K562 (cell line): ENCODE measurements around the gene DLGAP1. TPM values are rescaled to one million over a fixed set of nuclear protein-coding genes. Genes with fewer than 3 reads are reported as not detected.

ENCODE experiments used
- CBX3 ChIP-seq, 2 experiments: IDR thresholded peaks; 1 replicate in 1 of 2; 2 replicates in 1 of 2; pipeline ENCODE4 v1.6.1; 2012; ENCODE audit warnings: inconsistent platforms in 2 of 2, low read length in 2 of 2, borderline replicate concordance in 1 of 2, control low read depth in 1 of 2
- CBX5 ChIP-seq: IDR thresholded peaks from 2 replicates; pipeline ENCODE4 v1.6.1; 2014; ENCODE audit warnings: low read depth, borderline replicate concordance
- EP300 ChIP-seq: IDR thresholded peaks from 2 replicates; pipeline ENCODE4 v1.6.1; 2012; ENCODE audit warnings: low read length, improper control_type of control experiment
- FOXP1 ChIP-seq: sonication (generic); formaldehyde crosslinking; IDR thresholded peaks from 2 replicates; pipeline ENCODE4 v1.8.0; 2022; ENCODE audit warnings: mild to moderate bottlenecking, missing genetic modification reagents
- GABPB1 ChIP-seq: sonication (generic); formaldehyde crosslinking; IDR thresholded peaks from 2 replicates; pipeline ENCODE4 v1.8.0; 2022; ENCODE audit warnings: mild to moderate bottlenecking, missing genetic modification reagents
- HES1 ChIP-seq: fragments of 450-650 bp; IDR thresholded peaks from 2 replicates; pipeline ENCODE4 v1.6.1; 2016; ENCODE audit warnings: low read depth, mild to moderate bottlenecking, moderate library complexity
- HINFP ChIP-seq: fragments of 450-650 bp; conservative IDR thresholded peaks from 2 replicates; pipeline ENCODE4 v1.6.1; 2016; ENCODE audit warnings: missing genetic modification characterization, low read depth, mild to moderate bottlenecking, control low read depth, missing compliant biosample characterization
- HMGN3 ChIP-seq: IDR thresholded peaks from 2 replicates; pipeline ENCODE4 v1.6.1; 2011; ENCODE audit warnings: borderline replicate concordance, low read depth, mild to moderate bottlenecking, mixed read lengths, low read length; ENCODE audit not compliant: insufficient read length; ENCODE audit errors: extremely low read depth
- MAZ ChIP-seq, 2 experiments: fragments of 450-650 bp in 1 of 2; sonication (generic) in 1 of 2; formaldehyde crosslinking; IDR thresholded peaks in 1 of 2; conservative IDR thresholded peaks in 1 of 2; 2 replicates each; pipeline versions ENCODE4 v1.4.0 to v1.5.0; 2020; ENCODE audit warnings: mild to moderate bottlenecking in 1 of 2, missing genetic modification reagents in 1 of 2
- MTA1 ChIP-seq: fragments of 450-650 bp; IDR thresholded peaks from 2 replicates; pipeline ENCODE4 v1.6.1; 2017; ENCODE audit warnings: borderline replicate concordance
- NFRKB ChIP-seq: fragments of 450-650 bp; IDR thresholded peaks from 2 replicates; pipeline ENCODE4 v1.6.1; 2016; ENCODE audit warnings: low read depth
- PHF20 ChIP-seq: fragments of 450-650 bp; IDR thresholded peaks from 2 replicates; pipeline ENCODE4 v1.6.1; 2018; ENCODE audit not compliant: partially characterized antibody
- RCOR1 ChIP-seq, 2 experiments: IDR thresholded peaks; 2 replicates each; pipeline ENCODE4 v1.6.1; 2012; ENCODE audit warnings: low read depth in 2 of 2, low read length in 2 of 2, borderline replicate concordance in 1 of 2, improper control_type of control experiment in 1 of 2
- SMARCE1 ChIP-seq: fragments of 450-650 bp; IDR thresholded peaks from 2 replicates; pipeline ENCODE4 v1.7.1; 2016; ENCODE audit warnings: mild to moderate bottlenecking
- SREBF2 ChIP-seq: sonication (generic); formaldehyde crosslinking; IDR thresholded peaks from 2 replicates; pipeline ENCODE4 v1.4.0; 2020; ENCODE audit warnings: mild to moderate bottlenecking, missing genetic modification reagents
- ZBTB49 ChIP-seq: sonication (generic); formaldehyde crosslinking; IDR thresholded peaks from 2 replicates; pipeline ENCODE4 v1.8.0; 2022; ENCODE audit warnings: missing genetic modification reagents, mild to moderate bottlenecking, borderline replicate concordance
- ZNF778 ChIP-seq: fragments of 450-650 bp; formaldehyde crosslinking; IDR thresholded peaks from 2 replicates; pipeline ENCODE4 v1.4.0; 2020; ENCODE audit warnings: mild to moderate bottlenecking, moderate library complexity
- polyA plus RNA-seq, 8 experiments: library from polyadenylated mRNA; depleted of rRNA in 4 of 8; stranded (reverse) in 5 of 8; unstranded in 3 of 8; fragments of >200 nt; fragmentation: Nextera tagmentation in 2 of 8; fragmentation: Illumina TruSeq in 1 of 8; extraction: Ambion mirVana in 2 of 8; extraction: Trizol in 1 of 8; gene quantifications; 2 replicates each; pipeline versions ENCODE4 v1.2.1 to v1.2.3, GENCODE V29; 2011 to 2014; ENCODE audit warnings: inconsistent platforms in 1 of 8, missing spikeins in 1 of 8
- total RNA-seq, 7 experiments: library from RNA; depleted of rRNA in 6 of 7; stranded (reverse); fragments of >200 nt in 6 of 7; fragmentation: Illumina TruSeq in 2 of 7; extraction: Trizol in 2 of 7; gene quantifications; 2 replicates each; pipeline versions ENCODE4 v1.2.1 to v1.2.3, GENCODE V29; 2011 to 2021; ENCODE audit warnings: low replicate concordance in 1 of 7
- TF ChIP-seq, protein P1 (sequence below): sonication (generic); formaldehyde crosslinking; IDR thresholded peaks from 2 replicates; pipeline ENCODE4 v1.8.0; 2022; ENCODE audit warnings: mild to moderate bottlenecking, missing genetic modification reagents, borderline replicate concordance
- TF ChIP-seq, protein P2 (sequence below): fragments of 250-450 bp; sonication (Bioruptor Pico); IDR thresholded peaks from 2 replicates; pipeline ENCODE4 v1.5.0; 2021

The DLGAP1 gene
- total and polyA plus RNA-seq, 9 of the 15 experiments (the other 6 are each of a cell fraction or from before 2014, with no cell fraction given), result 0.04 to 0.22 (median 0.08) TPM

DNA sequence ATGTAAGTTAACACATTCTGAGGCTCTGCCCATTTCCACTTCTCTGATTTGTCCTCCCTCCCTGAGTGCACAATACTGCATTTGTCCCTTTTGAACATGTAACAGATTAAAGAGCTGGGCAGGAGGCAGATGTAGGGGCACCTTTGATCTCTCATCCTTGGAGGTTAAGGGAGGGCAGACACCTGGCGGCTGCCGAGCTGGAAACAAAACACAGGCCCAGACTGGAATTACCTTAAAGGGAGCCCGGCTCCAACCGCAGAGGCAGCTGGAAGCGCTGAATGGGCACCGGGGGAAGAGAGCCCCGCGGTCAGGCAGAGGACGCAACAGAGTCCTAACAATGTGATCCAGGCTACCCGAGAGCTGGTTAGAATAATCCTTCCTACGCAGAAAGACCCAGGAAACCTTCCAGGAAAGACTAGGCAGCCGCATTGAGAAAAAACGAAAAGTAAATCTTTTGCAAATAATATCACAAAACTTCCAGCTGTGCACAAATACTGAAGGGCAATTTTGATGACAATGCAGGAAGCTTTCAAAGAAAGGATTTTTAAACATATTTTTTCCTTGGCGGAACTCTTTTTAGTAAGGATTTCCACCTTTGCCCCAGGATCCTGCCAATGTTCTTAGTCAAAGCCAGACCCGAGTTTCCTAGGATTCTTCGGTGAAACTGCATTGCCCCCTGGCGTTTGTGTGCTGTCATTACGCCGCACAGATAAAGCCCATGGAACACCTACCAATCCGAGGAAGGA is 789.2 kb downstream of the DLGAP1 start (continued):
- TF ChIP-seq, protein P1, sequence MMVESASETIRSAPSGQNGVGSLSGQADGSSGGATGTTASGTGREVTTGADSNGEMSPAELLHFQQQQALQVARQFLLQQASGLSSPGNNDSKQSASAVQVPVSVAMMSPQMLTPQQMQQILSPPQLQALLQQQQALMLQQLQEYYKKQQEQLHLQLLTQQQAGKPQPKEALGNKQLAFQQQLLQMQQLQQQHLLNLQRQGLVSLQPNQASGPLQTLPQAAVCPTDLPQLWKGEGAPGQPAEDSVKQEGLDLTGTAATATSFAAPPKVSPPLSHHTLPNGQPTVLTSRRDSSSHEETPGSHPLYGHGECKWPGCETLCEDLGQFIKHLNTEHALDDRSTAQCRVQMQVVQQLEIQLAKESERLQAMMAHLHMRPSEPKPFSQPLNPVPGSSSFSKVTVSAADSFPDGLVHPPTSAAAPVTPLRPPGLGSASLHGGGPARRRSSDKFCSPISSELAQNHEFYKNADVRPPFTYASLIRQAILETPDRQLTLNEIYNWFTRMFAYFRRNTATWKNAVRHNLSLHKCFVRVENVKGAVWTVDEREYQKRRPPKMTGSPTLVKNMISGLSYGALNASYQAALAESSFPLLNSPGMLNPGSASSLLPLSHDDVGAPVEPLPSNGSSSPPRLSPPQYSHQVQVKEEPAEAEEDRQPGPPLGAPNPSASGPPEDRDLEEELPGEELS (CRISPR knock-in tag), result no peak
- TF ChIP-seq MTA1, result no peak; the same call in 1 of the 2 replicates
- TF ChIP-seq GABPB1 (CRISPR knock-in tag), result no peak; the same call in 1 of the 2 replicates
- TF ChIP-seq NFRKB, result peak; percentile 85
- TF ChIP-seq HMGN3, result no peak
- TF ChIP-seq PHF20, result no peak
- no peak for TF ChIP-seq HINFP (tag)
- no peak for TF ChIP-seq FOXP1
- TF ChIP-seq CBX3 (IDR thresholded peaks at IDR 0.05; ENCODE audit: borderline replicate concordance in 1 of 2, low read length in 2 of 2), result no peak; a peak in 1 of 3 replicates
- peak in 1 of 2 experiments; percentile 35; a peak in 1 of 4 replicates for TF ChIP-seq MAZ (CRISPR knock-in tag; conservative IDR thresholded peaks at IDR 0.05 in 1 of 2, IDR thresholded peaks at IDR 0.05 in 1 of 2)
- no peak for TF ChIP-seq ZBTB49 (CRISPR knock-in tag)
- no peak for TF ChIP-seq CBX5
- no peak for TF ChIP-seq HES1
- peak in 1 of 2 experiments; percentile 59; a peak in 2 of 4 replicates for TF ChIP-seq RCOR1 (IDR thresholded peaks at IDR 0.05; ENCODE audit: borderline replicate concordance in 1 of 2, low read depth in 2 of 2, low read length in 2 of 2)
- no peak for TF ChIP-seq ZNF778 (CRISPR knock-in tag)
- TF ChIP-seq, protein P2, sequence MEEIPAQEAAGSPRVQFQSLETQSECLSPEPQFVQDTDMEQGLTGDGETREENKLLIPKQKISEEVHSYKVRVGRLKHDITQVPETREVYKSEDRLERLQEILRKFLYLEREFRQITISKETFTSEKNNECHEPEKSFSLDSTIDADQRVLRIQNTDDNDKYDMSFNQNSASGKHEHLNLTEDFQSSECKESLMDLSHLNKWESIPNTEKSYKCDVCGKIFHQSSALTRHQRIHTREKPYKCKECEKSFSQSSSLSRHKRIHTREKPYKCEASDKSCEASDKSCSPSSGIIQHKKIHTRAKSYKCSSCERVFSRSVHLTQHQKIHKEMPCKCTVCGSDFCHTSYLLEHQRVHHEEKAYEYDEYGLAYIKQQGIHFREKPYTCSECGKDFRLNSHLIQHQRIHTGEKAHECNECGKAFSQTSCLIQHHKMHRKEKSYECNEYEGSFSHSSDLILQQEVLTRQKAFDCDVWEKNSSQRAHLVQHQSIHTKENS (CRISPR knock-in tag), result no peak
- TF ChIP-seq EP300, result peak; percentile 52; the same call in 1 of the 2 replicates
- TF ChIP-seq SREBF2, result 0 out of 2 replicates have a peak, but pooled peaks have one; percentile 81
- TF ChIP-seq SMARCE1, result no peak
